Stimulated activated CD4-positive, alpha-beta T cell treated with anti-CD3 and anti-CD28 coated beads, TNF-alpha, amount 100 ng/mL, for 48 hours (primary cell): ENCODE results near the gene CXCL9.
"Not testable (repeated sequence)": the region's sequence is repeated elsewhere in the genome, so short reads cannot be mapped to it uniquely, and the experiment has no call there.

Source experiments
- DNase-seq, 3 donors: peaks; one replicate each; pipeline ENCODE4 v3.0.0-alpha.2; 2020; ENCODE audit warnings: low read depth in 3 of 3

CXCL9 gene

DNA sequence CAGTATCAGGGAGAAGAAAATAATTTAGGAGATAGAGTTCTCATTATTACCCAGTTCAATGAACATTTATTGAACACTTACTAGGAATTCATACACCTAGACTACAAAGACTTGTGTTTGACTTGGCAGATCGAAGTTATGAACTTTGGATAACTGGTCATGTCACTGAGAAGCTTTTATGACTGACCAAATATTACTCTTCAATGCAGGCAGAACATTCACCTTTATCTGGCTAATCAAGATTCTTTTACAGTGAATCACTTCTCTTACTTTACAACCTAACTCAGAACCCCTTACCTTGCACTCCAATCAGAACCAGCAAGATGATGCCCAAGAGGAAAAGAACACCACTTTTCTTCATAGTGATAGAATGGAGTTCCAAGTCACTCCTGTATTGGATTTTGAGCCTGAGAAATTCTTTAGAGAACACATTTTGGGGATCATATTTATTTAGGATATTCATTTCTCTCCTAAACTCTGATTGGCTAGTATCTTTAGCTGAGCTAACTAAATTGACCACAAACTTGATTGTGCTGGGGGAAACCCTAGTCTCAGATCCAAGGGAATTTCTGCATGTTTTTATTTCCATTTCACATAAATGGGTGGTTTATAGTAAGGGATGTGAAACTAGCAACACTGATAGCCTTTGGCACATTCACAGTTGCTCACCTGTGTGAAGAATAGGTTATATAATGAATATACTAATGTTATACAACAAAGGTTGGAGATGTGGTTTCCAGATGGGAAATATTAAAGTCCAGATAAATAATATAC is at the start of gene CXCL9:
Gene CXCL9, minus strand, starts transcription at position 421 of the 774 bp plus-strand sequence. Its CDS starts 60 bp downstream, at position 361.
- DNase-seq: no peak

DNA sequence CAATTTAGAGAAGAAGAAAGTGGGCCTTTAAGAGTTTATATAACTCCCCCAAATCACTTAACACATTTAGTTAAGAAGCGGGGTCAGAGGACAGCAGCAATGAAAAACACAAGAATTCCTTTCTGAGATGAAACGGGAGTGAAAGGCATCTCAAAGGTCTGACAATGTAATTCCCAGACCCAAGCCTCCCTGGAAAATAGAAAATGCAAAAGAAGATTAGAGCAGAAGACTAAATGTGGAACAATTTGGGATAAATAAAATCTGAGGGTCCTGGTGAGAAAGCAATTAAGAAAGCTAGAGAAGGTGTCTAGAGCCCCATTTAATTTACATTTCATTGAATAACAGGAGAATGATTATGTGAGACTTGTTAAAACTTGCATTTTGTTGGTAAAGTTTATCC is 48.1 kb upstream of the CXCL9 start:
- DNase-seq: no peak

DNA sequence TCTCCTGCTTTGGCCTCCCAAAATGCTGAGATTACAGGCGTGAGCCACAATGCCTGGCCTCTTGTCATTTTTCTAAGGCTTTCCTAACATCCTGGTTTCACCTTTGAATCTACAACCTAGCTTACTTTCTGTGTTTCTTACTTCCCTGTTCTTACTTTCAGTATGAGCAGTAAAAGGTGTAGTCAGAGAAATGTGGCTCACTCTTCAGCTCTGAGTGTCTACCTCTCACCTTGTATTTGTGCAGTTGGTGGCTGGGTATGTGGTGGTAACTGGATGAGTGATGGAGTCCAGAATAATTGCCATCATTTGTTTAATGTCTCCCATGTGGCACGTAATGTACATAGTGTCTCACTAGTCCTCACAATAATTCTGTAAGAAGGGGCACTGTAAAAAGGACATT is 47.7 kb upstream of the CXCL9 start:
- DNase-seq: peak in 1 of 3 donors; percentile 10

DNA sequence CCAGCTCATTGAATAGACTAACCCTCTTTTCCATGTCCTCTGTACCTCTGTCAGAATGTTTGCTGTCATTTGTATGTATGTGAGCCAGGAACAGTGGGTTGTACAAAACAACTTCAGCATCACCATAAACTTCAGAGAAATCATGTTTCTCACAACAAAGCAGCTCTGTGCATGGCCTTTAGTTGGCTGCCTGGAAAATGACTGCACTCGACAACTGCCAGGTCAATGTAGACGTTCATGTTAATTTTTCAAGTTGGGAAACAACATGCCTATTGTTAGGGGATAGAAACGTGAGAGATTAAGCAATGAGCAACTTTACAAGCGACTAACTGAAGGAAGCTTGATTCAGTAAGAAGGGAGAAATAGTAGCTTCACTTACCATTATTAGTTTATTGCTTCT is 46.4 kb upstream of the CXCL9 start:
- DNase-seq: no peak

DNA sequence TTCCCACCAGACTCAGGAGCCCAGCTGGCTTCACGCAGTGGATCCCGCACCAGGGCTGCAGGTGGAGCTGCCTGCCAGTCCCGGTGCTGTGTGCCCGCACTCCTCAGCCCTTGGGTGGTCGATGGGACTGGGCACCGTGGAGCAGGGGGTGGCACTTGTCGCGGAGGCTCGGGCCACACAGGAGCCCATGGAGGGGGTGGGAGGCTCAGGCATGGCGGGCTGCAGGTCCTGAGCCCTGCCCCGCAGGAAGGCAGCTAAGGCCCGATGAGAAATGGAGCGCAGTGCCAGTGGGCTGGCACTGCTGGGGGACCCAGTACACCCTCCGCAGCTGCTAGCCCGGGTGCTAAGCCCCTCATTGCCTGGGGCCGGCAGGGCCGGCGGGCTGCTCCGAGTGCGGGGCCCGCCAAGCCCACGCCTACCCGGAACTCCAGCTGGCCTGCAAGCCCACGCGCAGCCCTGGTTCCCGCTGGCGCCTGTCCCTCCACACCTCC is 43.3 kb upstream of the CXCL9 start:
- not testable (repeated sequence) for DNase-seq

DNA sequence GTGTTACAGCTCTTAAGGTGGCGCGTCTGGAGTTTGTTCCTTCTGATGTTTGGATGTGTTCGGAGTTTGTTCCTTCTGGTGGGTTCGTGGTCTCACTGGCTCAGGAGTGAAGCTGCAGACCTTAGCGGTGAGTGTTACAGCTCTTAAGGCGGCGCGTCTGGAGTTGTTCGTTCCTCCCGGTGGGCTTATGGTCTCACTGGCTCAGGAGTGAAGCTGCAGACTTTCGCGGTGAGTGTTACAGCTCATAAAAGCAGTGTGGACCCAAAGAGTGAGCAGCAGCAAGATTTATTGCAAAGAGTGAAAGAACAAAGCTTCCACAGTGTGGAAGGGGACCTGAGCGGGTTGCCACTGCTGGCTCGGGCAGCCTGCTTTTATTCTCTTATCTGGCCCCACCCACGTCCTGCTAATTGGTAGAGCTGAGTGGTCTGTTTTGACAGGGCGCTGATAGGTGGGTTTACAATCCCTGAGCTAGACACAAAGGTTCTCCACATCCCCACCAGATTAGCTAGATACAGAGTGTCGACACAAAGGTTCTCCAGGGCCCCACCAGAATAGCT is 42.6 kb upstream of the CXCL9 start:
- not testable (repeated sequence) for DNase-seq

DNA sequence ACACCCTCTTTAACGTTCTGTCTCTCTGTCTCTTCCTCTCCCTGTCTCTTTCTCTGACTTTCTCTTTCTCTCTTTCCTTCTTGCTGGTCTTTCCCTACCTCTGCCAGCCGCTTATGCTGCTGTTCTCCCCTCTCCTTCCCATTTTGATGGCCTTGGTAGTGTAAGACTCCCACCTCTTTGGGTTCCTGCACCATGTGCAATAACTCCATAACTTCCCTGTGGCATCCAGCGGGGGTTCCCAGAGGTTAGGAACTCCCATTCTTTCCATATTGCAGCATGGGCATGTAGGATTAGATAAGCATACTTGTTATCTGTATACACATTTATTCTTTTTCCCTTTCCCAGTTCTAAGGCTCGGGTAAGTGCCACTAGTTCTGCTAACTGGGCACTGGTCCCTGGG is 37.4 kb upstream of the CXCL9 start:
- DNase-seq: not testable (repeated sequence)

DNA sequence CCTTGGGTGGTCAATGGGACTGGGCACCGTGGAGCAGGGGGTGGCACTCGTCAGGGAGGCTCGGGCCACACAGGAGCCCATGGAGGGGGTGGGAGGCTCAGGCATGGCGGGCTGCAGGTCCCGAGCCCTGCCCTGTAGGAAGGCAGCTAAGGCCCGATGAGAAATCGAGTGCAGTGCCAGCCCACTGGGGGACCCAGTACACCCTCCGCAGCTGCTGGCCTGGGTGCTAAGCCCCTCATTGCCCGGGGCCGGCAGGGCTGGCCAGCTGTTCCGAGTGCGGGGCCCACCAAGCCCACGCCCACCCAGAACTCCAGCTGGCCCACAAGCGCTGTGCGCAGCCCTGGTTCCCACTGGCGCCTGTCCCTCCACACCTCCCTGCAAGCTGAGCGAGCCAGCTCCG is 36.0 kb upstream of the CXCL9 start:
- not testable (repeated sequence) for DNase-seq

DNA sequence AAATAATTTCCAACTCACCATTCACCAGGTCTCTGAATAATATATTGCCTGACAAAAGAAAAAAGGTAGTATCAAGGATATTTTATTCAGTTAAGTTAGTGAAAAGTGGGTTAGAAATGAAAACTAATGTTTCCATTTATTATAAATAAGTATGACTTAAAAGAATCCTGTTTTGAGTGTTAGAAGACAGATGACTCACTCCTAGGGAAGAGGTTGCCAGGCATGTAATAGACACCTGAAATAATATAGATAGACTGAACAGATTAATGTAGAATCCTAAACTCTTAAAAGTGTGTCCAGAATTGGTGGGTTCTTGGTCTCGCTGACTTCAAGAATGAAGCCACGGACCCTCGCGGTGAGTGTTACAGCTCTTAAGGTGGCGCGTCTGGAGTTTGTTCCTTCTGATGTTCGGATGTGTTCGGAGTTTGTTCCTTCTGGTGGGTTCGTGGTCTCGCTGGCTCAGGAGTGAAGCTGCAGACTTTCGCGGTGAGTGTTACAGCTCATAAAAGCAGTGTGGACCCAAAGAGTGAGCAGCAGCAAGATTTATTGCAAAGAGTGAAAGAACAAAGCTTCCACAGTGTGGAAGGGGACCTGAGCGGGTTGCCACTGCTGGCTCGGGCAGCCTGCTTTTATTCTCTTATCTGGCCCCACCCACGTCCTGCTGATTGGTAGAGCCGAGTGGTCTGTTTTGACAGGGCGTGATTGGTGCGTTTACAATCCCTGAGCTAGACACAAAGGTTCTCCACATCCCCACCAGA is 35.1 kb upstream of the CXCL9 start:
- DNase-seq: not testable (repeated sequence)

DNA sequence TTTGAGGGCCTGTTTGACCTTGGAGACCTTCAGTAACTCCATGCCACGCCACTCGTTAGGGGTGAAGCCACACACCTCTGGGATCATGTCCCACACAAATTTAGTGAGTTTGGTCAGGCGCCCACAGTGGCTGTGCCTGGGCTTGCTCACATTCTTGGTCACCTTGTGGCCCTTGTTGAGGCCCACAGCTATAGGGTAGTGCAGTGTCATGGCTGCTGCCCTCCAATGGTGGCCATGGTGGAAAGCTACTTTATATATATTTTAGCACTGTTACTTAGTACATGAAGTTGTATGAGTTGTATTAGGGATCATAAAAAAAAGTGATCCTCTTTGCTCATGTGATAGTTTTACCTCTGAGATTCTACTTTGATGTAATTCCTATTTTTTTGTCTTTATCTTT is 29.5 kb upstream of the CXCL9 start:
- DNase-seq: no peak

DNA sequence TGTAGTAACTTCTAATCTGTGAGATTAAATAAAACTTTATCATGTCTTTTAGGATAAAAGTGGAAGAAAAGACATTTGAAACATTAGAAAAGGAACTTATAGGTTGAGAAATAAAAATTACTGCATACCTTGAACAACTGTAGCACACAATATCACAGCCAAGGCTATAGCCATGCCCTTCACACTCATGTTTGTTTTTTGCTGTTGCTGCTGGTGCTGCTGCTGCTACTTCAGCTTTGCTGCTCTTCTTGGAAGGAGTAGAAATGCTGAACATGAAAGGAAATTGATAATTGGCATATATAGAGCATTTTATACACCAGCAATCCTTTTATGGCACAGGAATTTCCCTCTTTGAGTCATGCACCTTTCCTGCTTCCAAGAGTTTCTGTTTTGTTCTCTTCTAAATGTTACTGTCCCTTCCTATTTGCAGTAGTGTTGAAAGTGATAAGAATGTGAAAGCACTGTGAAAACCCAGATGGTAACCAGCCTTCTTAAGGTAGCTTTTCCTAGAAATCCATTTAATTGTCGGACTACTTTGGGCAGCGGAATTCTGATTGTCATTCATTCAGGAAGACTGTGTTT is 28.6 kb upstream of the CXCL9 start, which contains the start of gene CXCL11:
Gene CXCL11, minus strand, starts transcription at position 272 of the 582 bp plus-strand sequence. Its CDS starts 83 bp downstream, at position 189.
- no peak for DNase-seq

DNA sequence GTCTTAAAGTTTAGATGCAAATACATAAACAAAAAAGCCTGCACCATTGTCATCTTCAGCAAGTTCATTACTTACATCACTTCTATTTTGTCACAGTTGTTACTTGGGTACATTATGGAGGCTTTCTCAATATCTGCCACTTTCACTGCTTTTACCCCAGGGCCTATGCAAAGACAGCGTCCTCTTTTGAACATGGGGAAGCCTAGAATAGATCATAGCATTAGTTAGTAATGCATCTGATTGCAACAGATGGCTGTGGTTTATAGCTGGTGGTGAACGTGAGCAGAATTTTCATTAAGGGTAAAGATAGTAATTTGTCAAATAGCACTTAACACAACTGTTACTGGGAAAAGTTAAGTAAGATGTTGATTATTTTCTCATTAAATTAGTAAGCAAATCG is 27.8 kb upstream of the CXCL9 start:
- no peak for DNase-seq

DNA sequence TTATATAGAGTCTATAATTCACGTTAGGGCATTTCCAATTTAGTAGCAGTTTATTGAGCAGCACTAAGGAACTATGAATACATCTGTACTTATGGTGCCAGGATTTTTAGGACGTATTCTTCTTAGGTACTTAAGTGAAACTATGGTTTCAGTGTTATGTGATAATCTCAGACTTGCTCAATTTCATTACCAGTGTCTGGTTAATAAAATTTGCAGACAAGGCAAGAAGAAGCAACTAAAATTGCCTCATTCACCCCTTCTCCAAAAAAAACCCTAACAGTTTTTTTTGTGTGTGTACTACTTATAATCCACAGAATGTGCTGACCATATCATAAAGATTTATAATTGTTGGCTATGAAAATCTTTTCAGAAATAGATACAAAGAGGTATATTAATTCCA is 22.0 kb upstream of the CXCL9 start:
- no peak for DNase-seq

DNA sequence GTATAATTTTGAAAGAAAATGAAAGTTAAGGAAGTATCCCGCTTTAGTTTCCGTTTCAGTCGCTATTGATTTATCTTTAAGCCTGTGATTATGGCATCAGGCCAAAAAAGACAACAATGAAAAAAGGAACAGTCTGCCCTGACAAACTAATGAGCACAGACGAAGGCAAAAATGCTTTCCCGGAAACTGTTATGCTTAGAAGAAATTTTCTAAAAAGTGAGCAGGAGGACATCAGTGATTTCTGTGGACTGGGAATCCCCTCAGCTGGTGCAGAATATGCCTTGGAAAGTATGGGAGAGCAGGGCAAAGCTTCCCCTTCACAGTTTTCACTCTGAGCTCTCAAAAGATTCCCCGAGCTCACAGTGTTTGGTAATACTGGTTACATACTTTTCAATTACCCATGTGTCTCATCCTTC is 21.0 kb upstream of the CXCL9 start:
- DNase-seq: no peak

DNA sequence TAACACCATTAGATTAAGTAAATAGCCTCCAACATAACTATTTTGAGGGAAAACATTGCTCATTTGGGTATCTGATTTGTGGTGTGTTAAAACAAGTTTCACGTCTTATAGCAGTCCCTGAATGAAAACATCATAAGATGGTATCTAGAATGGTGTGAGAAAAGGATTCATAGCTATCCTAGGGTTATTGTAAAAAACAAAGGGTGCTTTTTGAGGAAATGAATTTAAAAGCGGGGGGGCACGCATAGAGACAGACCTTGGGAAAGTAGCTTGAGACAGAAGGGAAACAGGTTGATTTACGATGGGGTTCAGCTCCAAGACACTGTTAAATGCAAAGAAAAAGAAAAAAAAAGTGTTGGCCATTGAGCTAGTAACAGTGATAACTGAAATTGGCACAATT is 16.8 kb upstream of the CXCL9 start:
- DNase-seq: no peak

DNA sequence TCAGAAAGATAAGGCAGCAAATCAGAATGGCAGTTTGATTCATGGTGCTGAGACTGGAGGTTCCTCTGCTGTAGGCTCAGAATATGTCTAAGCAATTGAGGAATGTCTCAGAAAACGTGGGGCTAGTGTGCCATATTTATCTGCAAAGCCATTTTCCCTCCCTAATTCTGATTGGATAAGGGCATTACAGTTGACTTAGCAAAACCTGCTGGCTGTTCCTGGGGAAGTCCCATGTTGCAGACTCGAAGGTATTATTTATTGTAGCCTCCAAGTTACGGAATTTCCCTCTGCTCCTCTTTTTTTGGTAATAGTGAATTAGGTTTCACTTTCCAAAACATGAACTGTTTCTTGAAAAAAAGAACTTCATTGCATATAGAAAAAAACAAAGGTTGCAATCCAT is 16.1 kb upstream of the CXCL9 start, which contains the start of gene CXCL10:
Gene CXCL10, minus strand, starts transcription at position 109 of the 400 bp plus-strand sequence. Its CDS starts 66 bp downstream, at position 43.
- no peak for DNase-seq

DNA sequence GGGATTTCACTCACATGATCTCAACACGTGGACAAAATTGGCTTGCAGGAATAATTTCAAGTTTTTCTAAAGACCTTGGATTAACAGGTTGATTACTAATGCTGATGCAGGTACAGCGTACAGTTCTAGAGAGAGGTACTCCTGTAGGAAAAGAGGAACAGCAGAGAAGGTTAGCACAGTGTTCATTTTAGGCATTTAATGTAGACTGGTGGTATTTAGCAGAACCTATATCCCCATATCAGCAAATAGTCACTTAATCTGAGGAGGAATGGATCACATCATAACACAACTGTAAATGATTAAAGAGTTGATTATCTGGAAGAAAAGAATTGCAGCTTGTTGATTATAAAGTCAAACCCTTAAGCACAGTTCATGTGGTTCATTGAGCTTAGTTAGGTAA is 15.4 kb upstream of the CXCL9 start:
- DNase-seq: no peak

DNA sequence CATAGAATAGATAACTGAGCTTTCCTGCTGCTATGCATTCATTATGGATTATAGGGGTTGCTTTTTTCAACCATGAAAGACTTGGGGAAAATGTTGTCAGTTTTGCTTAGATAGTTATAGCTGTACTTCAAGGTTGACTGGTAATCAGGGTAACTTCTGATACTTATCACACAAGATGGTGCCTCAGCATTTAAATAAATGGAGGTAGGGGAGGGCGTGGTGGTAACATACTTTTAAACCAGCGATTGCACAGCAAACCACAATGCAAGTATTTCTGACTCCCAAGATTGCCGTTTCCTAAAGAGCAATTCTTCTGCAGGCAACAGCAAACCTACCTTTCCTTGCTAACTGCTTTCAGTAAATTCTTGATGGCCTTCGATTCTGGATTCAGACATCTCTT is 14.7 kb upstream of the CXCL9 start:
- no peak for DNase-seq

DNA sequence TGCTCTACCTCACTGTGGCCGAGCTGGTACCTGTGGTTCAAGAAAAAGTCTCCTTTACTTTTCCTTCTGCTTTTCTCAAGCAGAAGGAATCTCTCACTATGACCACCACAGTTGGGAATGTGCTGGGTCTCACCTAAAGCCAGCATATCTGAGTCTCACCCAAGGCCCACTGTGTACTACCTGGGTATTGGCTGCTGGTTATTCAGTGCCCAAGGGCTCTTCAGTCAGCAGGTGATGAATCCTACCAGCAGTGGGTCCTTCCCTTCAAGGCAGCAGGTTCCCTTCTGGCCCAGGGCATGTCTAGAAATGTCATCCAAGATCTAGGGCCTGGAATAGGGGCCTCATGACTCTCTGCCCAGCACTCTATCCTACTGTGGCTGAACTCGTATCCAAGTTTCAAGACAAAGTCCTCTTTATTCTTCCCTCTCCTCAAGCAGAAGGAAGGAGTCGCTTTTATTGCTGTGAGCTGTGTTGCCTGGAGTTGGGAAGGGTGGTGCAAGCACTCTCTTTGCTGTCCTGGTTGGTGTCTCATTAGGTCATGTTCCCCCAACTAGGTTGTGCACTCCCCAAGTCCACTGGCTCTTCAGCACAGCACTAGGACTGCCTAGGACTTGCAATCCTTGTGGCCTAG is 9.9 kb upstream of the CXCL9 start:
- no peak for DNase-seq

DNA sequence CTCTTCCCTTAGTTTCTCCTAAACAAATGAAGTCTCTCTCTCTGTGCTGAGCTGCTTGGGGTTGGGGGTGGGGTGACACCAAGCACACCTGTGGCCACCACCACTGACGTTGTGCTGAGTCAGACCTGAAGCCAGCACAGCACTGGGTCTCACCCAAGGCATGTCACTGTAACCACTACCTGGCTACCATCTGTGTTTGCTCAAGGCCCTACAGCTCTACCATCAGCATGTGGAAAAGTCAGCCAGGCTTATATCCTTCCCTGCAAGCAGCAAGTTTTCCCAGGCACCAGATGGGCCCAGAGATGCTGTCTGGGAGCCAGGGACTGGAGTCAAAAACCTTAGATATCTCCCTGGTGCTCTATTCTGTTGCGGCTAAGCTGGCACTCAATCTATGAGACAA is 9.1 kb upstream of the CXCL9 start:
- peak in 1 of 3 donors; percentile 8 for DNase-seq

DNA sequence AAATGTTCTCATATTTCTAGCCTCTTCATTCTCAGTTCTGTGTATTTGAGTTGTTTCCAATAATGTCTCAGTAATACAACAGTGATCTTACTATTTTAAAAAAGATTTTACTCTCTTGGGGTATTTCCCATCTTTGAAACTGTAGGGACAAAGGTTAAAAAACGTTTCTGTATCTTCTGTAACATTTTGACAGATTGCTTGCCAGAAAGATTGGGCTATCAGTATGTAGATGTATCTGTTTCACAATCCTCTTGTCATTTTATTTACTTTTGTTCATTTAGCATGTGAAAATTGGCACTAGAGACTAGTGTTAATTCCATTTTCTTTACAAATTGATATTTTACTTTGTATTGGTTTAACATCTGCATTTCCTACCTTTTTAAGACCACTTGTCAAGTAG is 6.2 kb upstream of the CXCL9 start:
- DNase-seq: no peak

DNA sequence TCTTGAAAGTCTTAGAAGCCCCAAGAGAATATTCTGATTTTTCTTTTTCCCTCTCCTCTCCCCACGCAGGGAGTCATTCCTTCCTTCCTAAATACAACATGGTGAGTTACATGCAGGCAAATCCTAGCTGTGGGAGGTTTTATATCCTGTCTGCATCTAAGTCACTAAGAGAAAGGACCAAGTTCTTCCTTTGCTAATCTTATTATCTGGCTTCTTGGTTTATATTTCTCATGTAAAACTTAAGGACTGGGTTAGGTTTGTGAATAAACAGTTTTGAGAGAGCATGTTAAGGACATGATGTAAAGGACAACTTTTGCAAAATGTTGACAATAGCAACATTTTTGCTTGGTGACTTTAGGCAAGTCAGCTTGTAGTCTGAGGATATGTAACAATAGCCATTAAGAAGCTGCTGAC is 5.1 kb upstream of the CXCL9 start:
- no peak for DNase-seq
